Testis (tissue), 2 donors: ENCODE results near the gene PPM1M.

ENCODE experiments used
- CTCF ChIP-seq, 3 experiments: fragments of 450-650 bp in 2 of 3; fragments of 200-600 bp in 1 of 3; sonication (generic) in 1 of 3; IDR thresholded peaks; one replicate each; pipeline ENCODE4 v1.5.1; 2016 to 2019; ENCODE audit warnings: antibody characterized with exemption in 3 of 3, mild to moderate bottlenecking in 2 of 3, moderate library complexity in 1 of 3
- POLR2A ChIP-seq: fragments of 450-650 bp; IDR thresholded peaks from one replicate; pipeline ENCODE4 v1.6.1; 2017; ENCODE audit warnings: antibody characterized with exemption, mild to moderate bottlenecking, moderate library complexity

DNA sequence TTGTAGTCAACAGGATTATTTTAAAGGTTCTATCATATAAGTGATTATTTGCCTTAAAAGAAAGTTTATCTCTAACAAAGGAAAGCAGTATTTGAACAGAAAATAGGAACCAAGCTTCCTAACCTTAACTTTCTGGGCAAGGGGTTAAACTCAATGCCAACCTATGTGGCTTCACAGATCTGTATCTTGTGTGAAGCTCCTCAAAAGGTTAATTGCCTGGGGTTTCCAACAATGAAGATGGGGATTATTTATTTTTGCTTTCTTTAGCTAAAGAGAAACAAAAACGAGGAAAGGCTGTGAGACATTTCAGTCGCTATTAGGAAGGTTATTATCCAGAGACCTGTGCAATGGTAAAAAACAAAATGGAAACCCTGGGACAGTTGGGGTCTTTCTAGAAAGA, 34.0 kb downstream of the PPM1M start:
- TF ChIP-seq CTCF (IDR thresholded peaks at IDR 0.05), result no peak
- no peak for TF ChIP-seq POLR2A
